Measurements from ENCODE around the gene NT5M.
A peak's percentile ranks its signal among the peaks of the same experiment; 100 is the strongest.

The NT5M gene

DNA sequence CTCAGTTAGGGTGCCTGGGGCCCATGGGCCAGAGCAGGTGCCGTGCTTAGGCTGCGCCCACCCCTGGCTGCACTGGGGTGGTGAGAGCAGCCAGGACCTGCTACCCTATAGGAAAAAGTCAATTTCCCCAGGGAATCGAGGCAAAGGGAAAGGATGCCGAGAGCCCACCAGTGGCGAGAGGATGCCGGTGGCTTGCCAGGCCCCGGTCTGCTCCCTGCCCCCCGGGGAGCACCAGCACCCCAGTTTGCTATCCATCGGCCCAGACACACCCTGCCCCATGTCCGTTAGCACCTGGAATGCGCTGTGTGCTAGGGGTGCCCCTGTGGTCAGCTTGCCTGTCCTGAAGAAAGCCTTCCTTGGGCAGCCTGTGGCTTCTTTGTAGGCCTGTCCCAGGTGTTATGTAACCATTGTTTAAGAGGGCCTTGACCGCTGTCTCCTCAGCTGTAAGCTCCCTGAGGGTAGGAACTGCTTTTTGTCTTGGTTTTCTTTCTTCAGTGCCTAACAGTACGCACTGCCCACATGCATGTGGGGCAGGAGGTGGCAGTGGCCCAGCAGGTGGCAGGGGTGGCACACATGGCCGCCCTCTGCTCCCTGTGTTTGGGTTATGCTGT, 40.8 kb downstream of the NT5M start:
- no peak for DNase-seq (ENCODE audit: low spot score)

DNA sequence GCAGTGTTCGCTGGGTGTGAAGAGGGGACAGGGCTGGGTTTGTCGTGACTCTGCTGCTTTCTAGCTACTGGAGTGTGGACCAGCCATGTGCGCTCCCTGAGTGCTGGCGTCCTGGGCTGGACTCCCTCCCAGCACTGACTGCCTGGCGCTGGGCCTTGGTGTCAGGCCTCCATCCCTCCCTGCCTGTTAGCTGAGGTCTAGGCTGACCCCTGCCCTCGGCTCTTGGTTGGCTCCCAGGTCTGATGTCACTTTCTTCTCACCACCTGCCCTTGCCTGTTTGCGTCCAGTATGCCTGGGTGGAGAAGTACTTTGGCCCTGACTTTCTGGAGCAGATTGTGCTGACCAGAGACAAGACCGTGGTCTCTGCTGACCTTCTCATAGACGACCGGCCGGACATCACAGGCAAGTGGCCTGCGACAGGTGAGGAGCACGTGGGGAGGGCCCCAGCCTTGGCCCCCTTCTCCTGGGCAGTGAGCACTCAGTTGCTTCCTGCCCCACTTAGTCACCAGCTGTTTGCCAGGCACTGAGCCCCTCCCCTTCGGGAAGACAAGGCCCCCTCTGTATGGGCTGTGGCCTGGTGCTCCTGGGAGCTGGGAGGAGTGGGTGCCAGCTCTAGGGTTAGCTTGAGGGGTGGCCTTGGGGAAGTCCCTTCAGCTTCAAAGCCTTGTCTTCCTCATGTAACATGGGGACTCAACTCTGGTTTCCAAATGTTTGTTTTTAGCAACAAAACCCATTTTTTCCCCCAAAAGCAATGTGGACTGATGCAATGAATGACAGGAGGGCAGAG, 41.5 kb downstream of the NT5M start:
- DNase-seq (ENCODE audit: low spot score): no peak

DNA sequence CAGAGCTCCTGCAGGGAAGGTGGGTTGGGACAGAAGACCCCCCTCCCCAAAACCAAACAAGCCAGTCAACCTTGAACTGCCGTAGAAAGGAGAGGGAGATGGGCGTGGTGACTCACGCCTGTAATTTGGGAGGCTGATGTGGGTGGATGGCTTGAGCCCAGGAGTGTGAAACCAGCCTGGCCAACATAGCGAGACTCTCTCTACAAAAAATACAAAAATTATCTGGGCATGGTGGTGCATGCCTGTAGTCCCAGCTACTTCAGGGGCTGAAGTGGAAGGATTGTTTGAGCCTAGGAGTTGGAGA, 42.1 kb downstream of the NT5M start:
- DNase-seq (ENCODE audit: low spot score): no peak

DNA sequence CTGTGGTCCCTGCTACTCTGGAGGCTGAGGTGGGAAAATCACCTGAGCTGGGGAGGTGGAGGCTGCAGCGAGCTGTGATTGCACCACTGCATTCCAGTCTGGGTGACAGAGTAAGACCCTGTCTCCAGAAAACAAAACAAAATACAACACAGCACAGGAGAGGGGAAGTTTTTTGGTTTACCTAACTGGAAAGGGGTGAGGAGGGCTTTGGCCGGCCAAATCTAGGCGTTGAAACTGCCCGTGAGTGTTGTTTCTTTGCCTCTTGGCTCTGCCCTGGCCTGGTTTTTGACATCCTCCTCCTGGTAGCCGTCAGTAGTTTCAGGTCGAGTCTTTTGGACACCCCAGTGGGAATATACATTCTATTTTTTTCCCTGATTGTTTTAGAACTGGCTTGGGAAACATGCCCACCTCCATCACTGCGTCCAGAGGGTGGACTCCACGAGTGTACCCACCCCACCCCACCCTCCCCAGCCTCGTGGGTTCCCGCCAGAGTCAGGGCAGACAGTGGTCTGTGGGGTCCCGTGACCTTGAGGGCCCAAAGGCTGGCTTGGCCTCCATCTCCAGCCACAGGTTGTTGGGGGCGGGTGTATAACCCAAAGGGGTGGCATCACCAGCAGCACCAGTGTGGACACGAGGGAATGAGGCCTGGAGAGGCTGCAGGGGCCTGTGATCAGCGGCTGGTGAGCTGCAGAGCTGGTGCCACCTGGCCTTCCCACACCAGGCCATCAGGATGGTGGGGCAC, 42.7 kb downstream of the NT5M start:
- DNase-seq (ENCODE audit: low spot score): no peak

DNA sequence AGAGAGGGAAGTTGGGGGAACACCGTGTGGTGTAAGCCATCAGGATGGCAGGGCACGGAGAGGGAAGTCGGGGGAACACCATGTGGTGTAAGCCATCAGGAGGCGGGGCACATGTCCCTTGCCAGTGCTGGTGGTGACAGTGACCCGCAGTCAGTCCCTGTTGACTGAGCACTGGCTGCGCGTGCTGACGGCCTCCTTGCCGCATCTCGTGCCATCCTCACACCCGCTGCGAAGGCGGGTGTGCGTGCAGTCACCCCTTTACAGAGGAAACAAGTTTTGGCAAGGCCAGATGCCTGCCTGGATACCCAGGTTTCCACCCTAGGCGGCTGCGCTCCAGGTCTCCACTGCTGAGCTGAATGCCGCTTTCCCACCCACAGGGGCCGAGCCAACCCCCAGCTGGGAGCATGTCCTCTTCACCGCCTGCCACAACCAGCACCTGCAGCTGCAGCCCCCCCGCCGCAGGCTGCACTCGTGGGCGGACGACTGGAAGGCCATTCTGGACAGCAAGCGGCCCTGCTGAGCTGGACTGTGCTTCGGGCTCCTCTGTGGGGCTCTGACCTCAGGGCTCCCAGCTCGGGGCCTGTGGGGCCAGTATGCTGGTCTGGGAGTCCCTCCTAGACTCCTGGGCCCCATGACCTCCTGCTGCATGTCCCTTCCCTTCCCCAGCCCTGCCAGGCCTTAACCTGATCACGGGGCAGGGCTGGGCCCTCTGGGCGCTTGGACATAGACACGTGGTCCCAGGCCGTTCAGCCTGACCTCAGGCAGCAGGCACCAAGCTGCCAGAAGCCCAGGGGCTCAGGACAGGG, 43.5 kb downstream of the NT5M start:
- no peak for DNase-seq (ENCODE audit: low spot score)

DNA sequence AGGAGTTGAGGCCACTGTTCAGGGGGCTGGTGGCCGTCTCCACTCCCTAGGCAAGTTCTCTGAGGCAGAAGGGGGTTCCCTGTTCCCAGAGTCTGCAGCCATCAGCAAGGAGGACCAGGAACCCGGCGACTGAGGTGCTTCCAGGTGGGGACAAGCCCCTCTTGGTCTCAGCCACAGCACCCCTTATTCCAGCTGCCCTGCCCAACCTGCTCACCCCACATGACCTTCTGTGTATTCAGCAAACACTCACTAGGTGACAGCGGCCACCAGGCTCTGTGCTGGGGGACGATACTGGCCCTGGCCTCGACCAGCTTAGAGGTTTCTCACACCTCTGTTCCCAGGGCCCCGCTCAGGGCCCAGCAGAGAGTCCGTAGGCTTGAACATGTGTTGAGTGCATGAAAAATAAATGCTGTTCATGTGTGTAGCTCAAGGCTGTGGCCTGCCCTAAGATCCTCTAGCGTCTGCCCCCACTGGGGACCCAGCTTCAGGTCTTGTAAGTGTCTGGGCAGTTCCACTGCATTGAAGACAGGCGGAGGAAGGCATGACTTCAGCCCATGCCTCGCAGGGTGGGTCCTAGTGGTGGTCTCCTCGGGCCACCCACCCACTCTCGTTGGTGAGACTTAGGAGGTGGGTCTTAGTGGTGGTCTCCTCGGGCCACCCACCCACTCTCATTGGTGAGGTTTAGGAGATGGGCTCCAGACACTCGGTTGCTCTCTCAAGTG, 44.2 kb downstream of the NT5M start:
- DNase-seq (ENCODE audit: low spot score): no peak

DNA sequence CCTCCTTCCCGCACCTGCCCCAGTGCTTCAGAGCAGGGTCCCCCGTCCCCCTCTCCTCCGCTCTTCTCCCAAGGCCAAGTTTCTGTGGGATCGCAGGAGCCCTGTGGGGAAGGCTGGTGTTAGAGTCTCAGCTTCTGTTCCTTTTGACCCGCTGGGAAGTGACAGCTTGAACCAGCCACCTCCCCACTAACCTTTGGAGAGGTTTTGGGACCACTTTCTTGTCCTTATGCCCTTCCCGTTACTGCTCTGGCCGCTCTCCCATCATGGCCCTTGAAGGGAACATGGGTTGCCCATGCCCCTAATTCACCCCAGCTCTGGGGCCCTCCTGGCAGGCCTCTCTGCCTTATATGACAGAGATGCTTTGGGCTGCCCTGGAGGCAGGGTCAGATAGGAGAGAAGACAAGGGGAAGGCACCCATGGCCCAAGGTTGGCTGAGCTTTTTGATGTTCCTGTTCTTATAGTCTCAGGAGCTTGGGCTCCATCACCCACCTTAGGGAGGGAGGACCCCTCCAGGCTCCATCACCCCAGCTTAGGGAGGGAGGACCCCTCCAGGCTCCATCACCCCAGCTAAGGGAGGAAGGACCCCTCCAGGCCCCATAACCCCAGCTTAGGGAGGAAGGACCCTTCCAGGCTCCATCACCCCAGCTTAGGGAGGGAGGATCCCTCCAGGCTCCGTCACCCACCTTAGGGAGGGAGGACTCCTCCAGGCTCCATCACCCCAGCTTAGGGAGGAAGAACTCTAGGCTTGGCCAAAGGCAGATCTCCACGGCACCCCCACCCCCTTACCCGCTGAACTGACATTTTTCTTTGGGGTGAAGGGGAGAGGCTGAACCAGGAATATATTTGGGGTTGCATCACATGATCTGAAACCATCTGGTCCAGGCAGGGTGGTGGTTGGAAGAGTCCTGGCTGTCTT, 45.0 kb downstream of the NT5M start:
- DNase-seq (ENCODE audit: low spot score): no peak

DNA sequence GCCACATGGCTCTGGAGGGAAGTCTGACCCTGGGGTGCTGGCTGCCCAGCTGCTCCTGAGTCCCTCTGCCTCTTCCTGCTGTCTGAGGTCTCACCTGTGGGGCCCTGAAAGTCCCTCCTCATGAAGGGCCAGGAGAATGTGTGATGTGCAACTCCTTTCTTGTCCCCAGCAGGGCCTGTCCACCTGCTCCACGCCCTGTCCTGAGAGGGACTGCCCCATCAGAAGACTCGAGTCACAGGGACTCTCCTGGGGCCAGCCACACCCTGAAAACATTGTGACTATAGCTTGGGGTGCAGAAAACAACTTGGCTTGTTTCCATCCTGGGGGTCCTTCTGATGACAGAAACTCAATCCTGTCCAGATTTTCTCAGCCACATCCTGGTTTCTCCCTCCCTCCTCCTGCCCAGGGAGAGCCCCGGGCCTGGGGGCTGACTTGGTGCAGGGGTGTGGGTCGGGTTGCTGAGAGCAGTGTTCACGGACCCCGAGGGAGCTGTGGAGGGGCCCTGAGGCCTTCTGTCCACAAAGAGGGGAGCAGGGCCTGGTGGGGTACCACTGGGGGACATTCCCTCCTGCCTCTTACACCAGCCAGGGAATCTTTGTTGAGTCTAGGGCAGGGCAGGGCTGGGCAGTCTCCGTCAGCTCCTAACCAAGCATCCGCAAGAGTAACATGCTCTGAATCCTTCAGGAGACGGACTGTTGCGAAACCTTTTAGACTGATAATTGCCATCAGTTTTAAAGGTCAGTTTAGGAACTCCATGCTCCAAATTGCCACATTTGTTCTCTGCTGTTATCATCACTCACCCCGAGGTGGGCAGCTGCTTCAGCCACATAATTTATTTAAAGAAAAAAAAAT, 45.9 kb downstream of the NT5M start:
- no peak for DNase-seq (ENCODE audit: low spot score)

DNA sequence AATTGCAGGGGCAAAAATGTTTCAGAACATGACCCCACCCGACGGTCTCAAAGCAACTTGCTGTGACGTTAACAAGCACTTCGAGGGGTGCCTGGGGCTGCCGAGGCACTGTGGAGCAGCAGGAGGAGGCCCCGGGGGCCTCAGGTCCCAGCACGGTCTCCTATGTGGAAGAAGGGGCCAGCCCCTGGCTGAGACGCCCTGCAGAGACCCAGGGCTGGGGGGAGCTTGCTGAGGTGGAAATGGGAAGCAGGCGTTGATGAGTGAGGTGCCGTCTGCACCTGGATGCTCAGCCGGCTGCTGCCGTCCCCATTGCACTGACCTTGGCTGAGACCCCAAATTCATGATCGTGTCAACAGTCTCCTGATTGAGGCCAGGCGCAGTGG, 46.5 kb downstream of the NT5M start:
- no peak for DNase-seq (ENCODE audit: low spot score)

DNA sequence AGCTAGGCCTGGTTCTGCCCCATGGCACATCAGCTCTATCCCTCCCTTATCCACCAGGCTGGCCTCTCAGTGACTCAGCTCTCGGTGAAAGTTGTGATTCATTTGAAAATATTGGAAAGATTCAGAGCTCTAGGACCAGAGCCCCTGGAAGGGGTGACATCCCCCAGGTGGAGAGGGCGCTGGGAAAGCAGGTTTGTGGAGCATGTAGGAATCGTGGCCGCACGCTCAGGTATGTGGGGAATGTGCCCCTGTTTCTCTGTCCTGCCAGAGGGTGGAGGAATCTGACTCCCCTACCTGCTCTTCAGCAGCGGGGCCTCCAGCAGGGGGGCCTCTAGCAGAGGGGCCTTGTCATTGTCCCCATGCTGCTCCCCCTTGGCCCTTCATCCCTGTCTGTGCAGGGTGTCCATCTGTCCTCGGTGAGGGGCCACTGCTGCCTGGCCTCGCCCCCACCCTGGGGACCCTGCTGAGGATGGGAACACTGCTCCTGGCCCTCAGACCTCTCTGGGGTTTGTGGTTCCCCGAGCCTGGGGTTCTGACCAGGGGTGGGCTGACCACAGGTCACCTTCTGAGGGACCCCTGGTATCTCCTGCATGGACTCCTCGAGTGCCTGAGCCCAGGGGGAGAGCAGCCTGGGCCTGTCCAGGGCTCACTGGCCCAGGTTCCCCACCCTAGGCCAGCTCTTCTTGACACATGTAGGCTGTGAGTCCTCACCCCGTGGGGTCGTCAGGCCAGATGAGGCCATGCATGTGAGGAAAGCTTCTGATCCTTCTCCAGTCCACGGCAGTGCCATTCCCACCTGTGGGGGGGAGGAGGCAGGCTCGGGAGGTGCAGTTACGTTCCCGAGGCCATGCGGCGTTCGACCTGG, 47.5 kb downstream of the NT5M start:
- DNase-seq (ENCODE audit: low spot score): peak; percentile 77

DNA sequence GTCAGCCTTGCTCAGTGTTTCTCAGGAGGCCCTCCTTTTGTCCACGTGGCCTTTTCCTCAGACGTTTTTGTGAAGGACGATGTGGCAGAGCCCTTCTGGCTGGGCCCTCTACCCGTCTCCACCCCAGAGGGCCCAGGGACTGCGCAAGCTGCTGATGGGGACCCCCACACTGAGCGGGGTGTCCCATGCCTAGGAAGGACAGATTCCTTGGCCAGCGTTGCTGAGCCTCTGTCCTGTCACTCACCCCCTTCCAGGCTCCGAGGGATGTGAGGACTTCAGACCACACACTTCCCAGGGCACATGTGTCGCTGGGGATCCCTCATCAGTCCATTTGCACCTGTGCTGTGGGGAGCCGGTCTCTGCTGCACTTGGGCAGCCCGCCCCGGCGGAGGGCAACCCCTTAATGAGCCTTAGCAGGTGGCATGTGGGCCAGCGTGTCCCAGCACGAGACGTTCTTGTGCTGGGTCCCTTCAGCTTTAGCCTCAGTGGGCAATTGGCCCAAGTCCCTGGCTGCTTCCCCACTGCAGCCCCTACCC, 48.3 kb downstream of the NT5M start:
- DNase-seq (ENCODE audit: low spot score): no peak

DNA sequence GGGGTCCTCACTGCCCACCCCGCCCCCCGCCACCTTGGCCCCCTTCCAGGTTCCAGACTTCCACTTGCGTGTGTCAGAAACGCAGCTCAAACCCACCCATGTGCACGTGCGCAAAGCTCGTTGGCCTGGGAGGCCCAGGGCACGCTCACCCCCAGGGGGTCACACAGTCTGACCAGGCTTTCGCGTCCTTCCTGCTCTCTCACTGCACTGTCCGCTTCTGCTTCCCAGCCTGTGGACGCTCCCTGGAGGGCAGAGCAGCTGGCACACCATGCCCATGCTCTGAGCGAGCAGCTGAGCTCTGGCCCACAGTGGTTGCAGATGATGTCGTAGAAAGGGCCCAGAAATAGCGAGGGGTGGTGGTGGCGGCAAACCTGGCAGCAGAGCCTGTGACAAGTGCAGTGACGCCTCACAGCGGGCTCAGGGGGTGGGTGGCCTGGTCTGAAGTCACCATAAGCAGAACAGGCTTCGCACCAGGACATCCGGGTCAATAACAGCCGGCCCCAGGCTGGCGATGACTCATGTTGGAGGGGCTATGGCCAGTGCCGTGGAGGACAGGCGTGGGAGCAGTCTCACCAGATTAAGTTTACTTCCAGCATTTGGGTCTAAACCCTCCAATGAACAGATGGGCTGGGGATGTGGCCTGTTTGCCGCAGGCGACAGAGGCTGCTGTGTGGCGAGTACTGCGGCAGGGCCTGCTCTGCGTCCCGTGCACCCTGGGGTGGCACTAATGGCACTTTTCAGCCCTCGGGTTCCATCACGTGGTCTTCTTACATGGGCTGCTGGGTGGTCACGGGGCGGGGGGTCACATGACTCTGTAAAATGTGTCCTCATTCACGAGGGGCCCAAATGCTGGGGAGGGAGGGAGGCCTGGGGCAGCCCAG, 49.0 kb downstream of the NT5M start:
- no peak for DNase-seq (ENCODE audit: low spot score)

DNA sequence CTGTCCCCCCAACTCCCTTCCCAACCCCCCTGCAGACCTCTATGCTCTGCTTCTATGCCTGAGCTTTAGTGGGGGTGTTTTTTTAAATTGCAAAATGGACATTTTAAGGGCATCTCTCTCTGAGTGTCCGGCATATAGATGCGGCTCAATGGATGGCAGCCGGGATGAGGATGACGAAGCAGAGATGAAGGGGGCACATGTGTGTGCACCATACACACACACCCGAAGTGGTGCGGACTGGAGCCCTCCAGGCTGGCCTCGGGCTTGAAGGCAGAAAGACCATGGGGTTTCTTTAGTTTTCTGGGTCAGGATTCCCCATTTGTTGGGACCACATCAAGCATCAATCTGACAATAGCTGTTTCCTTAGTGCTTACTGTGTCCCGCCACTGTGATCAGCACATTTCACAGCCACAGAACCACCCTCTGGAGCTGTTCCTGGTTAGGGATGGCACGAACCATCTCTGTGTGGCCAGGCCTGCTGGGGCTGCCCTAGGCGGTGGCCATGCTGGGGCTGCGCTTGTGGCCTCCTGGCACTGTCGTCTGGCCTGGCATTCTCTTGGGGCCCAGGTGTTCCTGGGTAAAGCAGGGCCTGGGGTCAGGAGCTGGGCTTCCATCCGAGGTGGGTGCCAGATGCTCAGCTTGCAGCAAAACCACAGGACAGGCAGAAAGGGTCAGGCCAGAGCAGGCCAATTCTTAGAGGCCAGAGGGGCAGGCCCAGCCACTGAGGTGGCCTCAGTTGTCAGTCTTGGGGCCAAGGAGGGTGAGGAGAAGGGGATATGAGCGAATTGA, 49.9 kb downstream of the NT5M start:
- DNase-seq (ENCODE audit: low spot score): no peak

DNA sequence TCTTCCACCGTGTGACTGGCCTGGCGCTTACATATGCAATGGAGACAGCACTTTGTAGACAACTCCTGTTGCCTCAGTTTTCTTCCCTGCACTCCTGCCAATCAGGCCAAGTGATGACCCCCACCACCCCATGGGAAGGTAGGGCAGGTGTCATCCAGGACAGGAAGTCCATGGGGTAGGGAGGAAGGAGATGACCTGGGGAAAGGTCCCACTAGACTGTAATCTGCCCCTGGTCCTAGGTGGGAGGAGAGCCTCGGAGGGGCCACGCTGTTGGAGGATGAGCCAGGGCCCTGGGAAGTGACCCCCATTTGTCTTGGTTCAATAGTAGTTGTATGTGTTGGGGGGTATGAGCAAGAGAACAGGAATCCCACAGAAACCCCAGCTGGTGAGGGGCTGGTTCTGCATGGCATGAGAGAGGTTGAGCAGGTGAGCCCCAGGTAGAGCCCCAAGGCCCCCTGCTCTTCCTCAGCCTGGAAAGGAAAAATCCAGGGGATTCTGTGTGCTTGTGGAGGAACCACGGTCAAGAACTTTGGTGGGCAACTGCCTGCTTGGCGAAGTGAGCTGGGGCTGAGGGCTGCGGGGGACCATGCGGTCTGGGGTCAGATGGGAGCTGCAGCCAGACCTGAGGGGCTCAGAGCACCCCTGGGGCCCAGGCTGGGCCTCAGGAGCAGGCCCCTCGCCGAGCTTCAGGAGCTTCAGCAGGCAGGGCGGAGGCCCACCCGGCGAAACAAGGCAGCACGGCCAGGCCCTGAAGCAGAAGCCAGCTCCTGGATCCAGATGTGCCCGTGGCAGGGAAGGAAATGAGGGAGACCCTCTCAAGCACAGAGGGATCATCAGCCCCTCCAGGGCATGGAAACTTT, 50.7 kb downstream of the NT5M start:
- no peak for DNase-seq (ENCODE audit: low spot score)

DNA sequence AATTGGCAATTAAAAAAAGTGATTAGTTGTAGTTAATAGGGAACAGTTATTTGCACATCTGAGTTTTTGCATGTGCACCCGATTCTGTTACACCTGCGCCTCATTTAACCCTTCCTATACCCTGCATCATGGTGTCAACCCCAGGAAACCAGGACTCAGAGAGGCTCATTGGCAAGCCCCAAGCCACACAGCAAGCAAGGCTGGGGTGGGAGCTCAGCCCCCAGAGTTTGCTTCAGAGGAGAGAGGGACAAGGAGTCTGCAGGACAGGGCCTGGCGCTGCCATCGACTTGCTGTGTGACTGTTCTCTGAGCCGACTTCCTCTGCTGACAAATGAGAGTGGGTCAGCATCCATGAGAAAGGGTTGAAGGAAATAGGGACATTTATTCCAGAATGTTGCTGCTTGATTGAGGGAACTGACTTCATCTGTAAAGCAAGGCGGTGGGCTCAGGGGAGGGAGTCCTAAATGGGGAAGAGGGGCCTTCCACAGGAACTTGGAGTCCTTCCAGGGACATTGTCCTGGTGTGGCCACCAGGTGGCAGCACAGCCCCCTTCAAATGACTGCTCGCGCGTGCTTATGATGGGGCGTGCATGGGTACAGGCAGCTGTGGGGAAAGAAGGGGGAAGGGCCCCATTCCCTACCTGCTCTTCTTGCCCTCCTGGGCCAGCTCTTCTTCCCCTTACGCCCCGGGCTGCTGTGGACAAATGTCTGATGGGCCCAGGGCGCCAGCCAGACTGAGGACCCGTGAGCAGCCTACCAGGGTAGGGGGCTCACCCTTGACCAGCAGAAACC, 51.6 kb downstream of the NT5M start:
- peak; percentile 82 for DNase-seq (ENCODE audit: low spot score)
